IPS-18c (cell line): ENCODE measurements around the gene PIAS1.

ENCODE experiments used
- H3K4me3 ChIP-seq: 2 replicates; pipeline ENCODE4 v1.7.0; 2013; ENCODE audit warnings: low read depth, mild to moderate bottlenecking, low read length, moderate library complexity; ENCODE audit not compliant: insufficient read depth
- H3K9me3 ChIP-seq: one replicate; pipeline ENCODE4 v1.6.1; 2013; ENCODE audit warnings: mild to moderate bottlenecking, low read length, moderate library complexity; ENCODE audit not compliant: control insufficient read depth, insufficient read depth

Gene PIAS1

DNA sequence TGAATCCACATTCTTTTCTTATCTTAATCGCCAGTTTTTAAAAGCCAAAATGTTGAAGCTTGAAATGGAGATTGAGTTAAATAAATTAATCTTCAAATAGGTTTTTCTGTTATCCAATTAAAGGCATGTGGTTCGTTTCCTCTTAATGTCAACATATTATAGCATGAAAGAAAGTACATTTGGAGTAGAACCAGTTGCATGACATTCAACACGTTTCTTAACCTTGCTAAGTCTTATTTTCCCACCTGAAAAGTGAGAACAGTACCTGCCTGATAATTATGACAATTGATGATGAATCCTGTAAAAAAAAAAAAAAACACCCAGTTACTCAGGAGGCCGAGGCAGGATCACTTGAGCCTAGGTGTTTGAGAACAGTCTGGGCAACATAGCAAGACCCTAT is 29.3 kb downstream of the PIAS1 start:
- no peak overlapping the region for H3K4me3 ChIP-seq

DNA sequence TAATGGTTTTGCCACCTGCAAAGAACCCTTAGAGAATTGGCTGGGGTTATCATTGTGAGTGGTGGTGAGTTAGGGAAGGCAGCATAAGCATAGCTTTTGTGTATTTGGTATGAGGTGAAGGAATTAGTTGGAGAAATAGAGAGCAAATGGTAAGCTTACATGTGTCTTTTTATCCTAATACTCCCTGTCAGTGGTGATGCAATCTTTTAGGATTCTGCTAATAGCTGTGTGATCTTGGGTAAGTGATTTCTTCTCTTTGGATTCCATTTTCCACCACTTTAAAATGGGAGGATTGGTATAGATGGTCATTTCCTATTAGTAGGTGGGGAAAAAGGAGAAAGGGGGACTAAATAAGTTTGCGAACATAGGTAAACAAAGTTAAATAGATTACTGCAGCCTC is 30.9 kb downstream of the PIAS1 start:
- Histone ChIP-seq H3K4me3 (no peak overlapping the region), H3K9me3 (no peaks in the 10 kb centered on the region)

More for the DNA sequence above, 29.3 kb downstream of the PIAS1 start:
- H3K9me3 ChIP-seq = no peaks in the 10 kb centered on the region

DNA sequence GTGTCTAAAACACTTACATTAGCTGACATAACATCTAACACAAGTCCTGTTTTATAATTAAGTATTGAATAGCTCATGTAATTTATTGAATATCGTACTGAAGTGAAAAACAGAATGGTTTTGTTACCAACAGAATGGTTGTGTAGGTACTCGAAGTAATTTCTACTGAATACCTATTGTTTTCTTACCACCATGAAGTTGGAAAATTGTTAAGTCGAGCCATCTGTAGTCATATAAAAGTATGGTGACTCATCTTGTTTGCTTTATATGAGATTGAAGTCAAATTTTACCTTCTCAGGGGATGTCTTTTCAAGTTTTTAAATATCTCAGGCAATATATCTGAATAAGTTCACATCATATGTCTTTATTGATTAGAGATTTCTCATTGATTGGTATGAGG is 37.6 kb downstream of the PIAS1 start:
- no peaks in the 10 kb centered on the region for H3K9me3 ChIP-seq
- no peak overlapping the region for H3K4me3 ChIP-seq

DNA sequence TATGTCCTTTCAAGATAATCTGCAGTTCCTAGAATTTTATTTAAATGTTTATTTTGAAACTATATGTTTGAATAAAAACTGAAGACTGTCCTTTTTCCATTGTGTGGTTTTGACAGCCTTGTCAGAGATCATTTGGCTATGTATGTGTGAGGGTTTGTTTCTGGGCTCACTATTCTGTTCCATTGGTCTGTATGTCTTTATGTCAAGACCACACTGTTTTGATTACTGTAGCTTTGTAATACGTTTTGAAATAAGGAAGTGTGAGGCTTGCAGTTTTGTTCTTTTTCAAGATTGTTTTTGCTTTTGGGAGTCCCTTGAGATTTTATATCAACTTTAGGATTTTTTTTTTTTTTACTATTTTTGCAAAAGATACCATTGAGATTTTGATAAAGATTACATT is 42.0 kb downstream of the PIAS1 start:
- no peaks in the 10 kb centered on the region for H3K9me3 ChIP-seq
- H3K4me3 ChIP-seq = no peak overlapping the region

- no peak overlapping the region for H3K4me3 ChIP-seq
Observed at GRCh38 chr15:68097029-68097428, 42.9 kb downstream of the PIAS1 start.

DNA sequence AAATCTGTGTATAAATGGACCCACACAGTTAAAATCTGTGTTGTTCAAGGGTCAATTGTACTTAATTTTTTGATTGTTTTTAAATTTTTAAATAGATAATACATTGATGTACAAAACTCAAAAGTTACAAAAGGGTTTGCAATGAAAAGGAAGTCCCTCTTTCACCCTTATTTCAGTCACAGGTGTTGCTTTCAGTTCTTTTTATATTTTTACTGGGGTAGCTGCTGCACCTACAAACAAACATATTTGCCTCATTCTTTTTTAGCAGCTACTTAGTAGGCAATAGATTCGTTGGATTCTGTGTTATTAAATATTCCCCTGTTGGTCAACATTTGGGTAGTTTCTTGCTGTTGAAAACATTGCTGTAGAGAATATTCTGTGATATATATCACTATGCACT is 44.4 kb downstream of the PIAS1 start:
- Histone ChIP-seq H3K4me3 (no peak overlapping the region), H3K9me3 (no peaks in the 10 kb centered on the region)

More at GRCh38 chr15:68097029-68097428, 42.9 kb downstream of the PIAS1 start:
- no peaks in the 10 kb centered on the region for H3K9me3 ChIP-seq

GRCh38 chr15:68100194-68100593 is 46.1 kb downstream of the PIAS1 start:
- H3K4me3 ChIP-seq = no peak overlapping the region
- H3K9me3 ChIP-seq = no peaks in the 10 kb centered on the region

DNA sequence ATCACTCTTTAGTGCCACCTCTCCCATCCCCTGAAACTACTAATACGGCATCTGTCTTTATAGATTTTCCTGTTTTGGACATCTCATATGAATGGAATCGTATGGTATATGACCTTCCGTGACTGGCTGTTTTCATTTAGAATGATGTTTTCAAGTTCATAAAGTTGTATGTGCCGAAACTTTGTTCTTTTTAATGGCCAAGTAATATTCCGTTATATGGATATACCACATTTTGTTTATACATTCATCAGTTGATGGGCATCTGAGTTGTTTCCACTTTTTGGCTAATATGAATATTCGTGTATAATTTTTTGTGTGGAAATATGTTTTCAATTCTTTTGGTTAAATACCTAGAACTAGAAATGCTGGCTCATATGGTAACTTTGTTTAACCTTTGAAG is 49.5 kb downstream of the PIAS1 start:
- H3K9me3 ChIP-seq = no peaks in the 10 kb centered on the region
- no peak overlapping the region for H3K4me3 ChIP-seq

DNA sequence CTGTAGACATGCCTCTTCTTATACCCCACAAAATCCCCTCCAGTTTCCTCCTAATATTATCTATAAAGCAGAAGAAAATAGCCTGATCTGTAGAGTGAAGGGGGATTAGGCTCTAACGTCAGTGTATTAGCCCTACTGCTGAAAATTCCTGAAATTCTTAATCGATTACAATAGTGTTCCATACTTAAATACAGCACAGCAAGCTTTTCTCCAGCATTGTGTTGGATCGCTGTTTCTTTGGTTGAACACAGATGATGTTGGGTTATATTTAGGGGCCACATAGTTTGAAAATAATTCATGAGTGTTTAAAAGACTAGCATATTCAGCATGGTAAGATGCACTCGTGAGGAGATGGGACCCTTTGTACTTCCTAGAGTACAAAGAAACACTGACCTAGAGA is 52.5 kb downstream of the PIAS1 start:
- Histone ChIP-seq H3K9me3 (no peaks in the 10 kb centered on the region), H3K4me3 (no peak overlapping the region)

GRCh38 chr15:68107142-68107541 is 53.0 kb downstream of the PIAS1 start:
- Histone ChIP-seq H3K9me3 (no peaks in the 10 kb centered on the region), H3K4me3 (no peak overlapping the region)

DNA sequence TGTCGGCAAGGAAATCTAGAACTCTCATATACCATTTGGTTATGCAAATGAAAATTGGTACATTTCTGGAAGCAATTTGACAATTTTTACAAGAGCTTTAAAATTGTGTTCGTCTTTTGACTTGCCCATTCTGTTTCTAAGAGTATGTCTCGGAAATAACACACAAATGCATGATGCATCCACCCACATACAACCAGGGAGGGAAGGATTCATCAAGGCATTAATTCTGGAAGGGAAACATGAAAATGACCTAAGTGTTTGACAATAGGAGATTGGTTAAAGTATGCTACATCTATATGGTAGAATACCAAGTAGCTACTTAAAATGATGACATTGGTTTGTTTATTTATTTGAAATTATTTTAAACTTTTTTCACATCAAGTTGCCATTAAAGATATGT is 58.6 kb downstream of the PIAS1 start:
- no peak overlapping the region for H3K4me3 ChIP-seq

DNA sequence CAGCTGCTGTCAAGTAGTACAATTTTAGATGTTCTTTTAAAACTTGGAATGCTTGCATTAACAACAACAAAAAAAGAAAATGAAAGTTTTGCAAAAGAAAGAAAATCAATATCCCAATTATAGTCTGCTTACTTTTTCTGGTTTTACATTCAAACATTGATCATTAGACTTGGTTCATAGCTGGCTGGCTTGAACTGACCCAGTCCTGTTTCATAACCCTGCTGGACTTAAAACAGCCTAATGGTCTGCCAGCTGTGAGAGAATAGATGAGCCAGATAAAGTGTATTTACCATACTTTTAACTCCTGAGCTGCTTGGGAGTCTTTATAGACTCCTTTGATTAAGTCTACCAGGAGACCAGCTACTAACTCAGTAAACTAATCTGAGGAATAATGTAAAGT is 59.2 kb downstream of the PIAS1 start:
- no peak overlapping the region for H3K4me3 ChIP-seq

More for the DNA sequence above, 58.6 kb downstream of the PIAS1 start:
- H3K9me3 ChIP-seq = no peaks in the 10 kb centered on the region

DNA sequence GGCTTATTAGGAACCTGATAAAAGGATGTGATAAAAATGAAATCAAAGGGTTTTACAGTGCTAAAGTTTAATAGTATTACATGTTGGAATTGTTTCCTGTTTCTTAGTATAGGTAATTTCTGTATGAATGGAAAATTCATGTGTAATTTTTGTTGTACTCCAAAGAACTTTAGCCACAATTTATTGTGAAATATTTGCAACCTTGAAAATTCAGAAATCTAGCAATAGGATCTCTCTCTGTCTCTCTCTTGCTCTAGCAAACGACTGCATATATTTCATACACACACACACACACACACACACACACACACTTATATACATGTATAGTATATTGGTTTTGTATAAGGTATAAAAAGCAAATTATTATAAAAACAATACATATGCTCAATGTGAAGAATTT is 59.6 kb downstream of the PIAS1 start:
- H3K4me3 ChIP-seq = no peak overlapping the region
- H3K9me3 ChIP-seq = no peaks in the 10 kb centered on the region

More for the DNA sequence above, 59.2 kb downstream of the PIAS1 start:
- H3K9me3 ChIP-seq = no peaks in the 10 kb centered on the region

- H3K4me3 ChIP-seq = no peak overlapping the region
Observed at GRCh38 chr15:68114356-68114755, 60.2 kb downstream of the PIAS1 start.

GRCh38 chr15:68114840-68115239 is 60.7 kb downstream of the PIAS1 start:
- Histone ChIP-seq H3K4me3 (no peak overlapping the region), H3K9me3 (no peaks in the 10 kb centered on the region)

More at GRCh38 chr15:68114356-68114755, 60.2 kb downstream of the PIAS1 start:
- H3K9me3 ChIP-seq = no peaks in the 10 kb centered on the region

GRCh38 chr15:68124700-68125099 is 70.6 kb downstream of the PIAS1 start:
- H3K9me3 ChIP-seq = no peaks in the 10 kb centered on the region
- H3K4me3 ChIP-seq = no peak overlapping the region

- no peak overlapping the region for H3K4me3 ChIP-seq
- no peaks in the 10 kb centered on the region for H3K9me3 ChIP-seq
Observed at GRCh38 chr15:68126396-68126795, 72.3 kb downstream of the PIAS1 start.

DNA sequence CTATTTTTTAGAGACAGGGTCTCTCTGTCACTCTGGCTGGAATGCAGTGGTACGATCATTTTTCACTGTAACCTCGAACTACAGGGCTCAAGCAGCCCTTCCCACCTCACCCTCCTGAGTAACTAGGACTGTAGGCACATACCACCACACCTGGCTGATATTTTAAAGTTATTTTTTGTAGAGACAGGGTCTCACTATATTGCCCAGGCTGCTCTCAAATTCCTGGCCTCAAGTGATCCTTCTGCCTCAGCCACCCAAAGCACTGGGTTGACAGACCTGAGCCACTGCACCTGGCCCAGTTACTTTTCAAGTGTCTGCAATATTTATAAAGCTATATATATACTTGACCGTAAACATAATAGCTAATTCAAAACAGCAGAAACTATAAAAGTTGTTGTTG is 75.0 kb downstream of the PIAS1 start:
- H3K4me3 ChIP-seq = no peak overlapping the region
- H3K9me3 ChIP-seq = no peaks in the 10 kb centered on the region

- no peaks in the 10 kb centered on the region for H3K9me3 ChIP-seq
Observed at GRCh38 chr15:68130851-68131250, 76.7 kb downstream of the PIAS1 start.

More at GRCh38 chr15:68130851-68131250, 76.7 kb downstream of the PIAS1 start:
- no peak overlapping the region for H3K4me3 ChIP-seq
